Measurements from ENCODE around the gene APOL5.

GRCh38 chr22:35732116-35732515, 14.4 kb downstream of the APOL5 start:
- TF ChIP-seq SPI1 (IDR thresholded peaks at IDR 0.05; ENCODE audit: borderline replicate concordance, low read depth) (no peak), POLR2AphosphoS5 (IDR thresholded peaks at IDR 0.05; ENCODE audit: low read depth) (no peak), CTCF (IDR thresholded peaks at IDR 0.05; ENCODE audit: insufficient read depth, low read length) (no peak), REST (IDR thresholded peaks at IDR 0.05; ENCODE audit: insufficient replicate concordance, low read depth) (no peak)

Data from HL-60 (cell line).